Effector CD4-positive, alpha-beta T cell (primary cell): Measurements from ENCODE around the gene PNPLA8.
"Not testable (repeated sequence)": the region's sequence is repeated elsewhere in the genome, so short reads cannot be mapped to it uniquely, and the experiment has no call there.

Experiments used
- DNase-seq: peaks from one replicate; pipeline ENCODE4 v3.0.0-alpha.2; 2020
- total RNA-seq: gene quantifications from one replicate; lab custom pipeline; 2026; lab: John Stamatoyannopoulos, UW

PNPLA8 gene
- total RNA-seq = 130 reads per million, percentile 87 among the genes with 10 or more reads in this experiment

GRCh38 chr7:108525985-108526767, at the start of gene PNPLA8:
Gene PNPLA8 (minus strand): TSS chr7:108526135. CDS start chr7:108515491, 10,644 bp downstream.
- DNase-seq = peak; percentile 100

GRCh38 chr7:108575156-108575555, 49.2 kb upstream of the PNPLA8 start:
- no peak for DNase-seq

GRCh38 chr7:108572480-108572879, 46.5 kb upstream of the PNPLA8 start:
- no peak for DNase-seq

GRCh38 chr7:108570146-108570755, 44.3 kb upstream of the PNPLA8 start:
- DNase-seq = peak; percentile 34

GRCh38 chr7:108569381-108570145, 43.6 kb upstream of the PNPLA8 start, which contains the start of the genes DNAJB9 and THAP5:
Gene DNAJB9 (plus strand): TSS chr7:108569874. CDS start chr7:108571727, 1,853 bp downstream.
Gene THAP5 (minus strand): TSS chr7:108569706. CDS start chr7:108569569, 137 bp downstream.
- DNase-seq = peak; percentile 100

- DNase-seq = no peak
Measured at GRCh38 chr7:108568801-108569380, 43.0 kb upstream of the PNPLA8 start.

- no peak for DNase-seq
Measured at GRCh38 chr7:108565987-108566386, 40.1 kb upstream of the PNPLA8 start.

- no peak for DNase-seq
Measured at GRCh38 chr7:108561047-108561619, 35.2 kb upstream of the PNPLA8 start.

- no peak for DNase-seq
Measured at GRCh38 chr7:108559253-108559652, 33.3 kb upstream of the PNPLA8 start.

GRCh38 chr7:108557617-108558016, 31.7 kb upstream of the PNPLA8 start:
- no peak for DNase-seq

- DNase-seq = no peak
Measured at GRCh38 chr7:108557191-108557590, 31.3 kb upstream of the PNPLA8 start.

GRCh38 chr7:108556665-108557064, 30.7 kb upstream of the PNPLA8 start:
- DNase-seq = not testable (repeated sequence)

- DNase-seq = not testable (repeated sequence)
Measured at GRCh38 chr7:108548141-108548896, 22.4 kb upstream of the PNPLA8 start.

- DNase-seq = no peak
Measured at GRCh38 chr7:108541478-108541877, 15.5 kb upstream of the PNPLA8 start.

- DNase-seq = not testable (repeated sequence)
Measured at GRCh38 chr7:108538685-108539084, 12.8 kb upstream of the PNPLA8 start.

- not testable (repeated sequence) for DNase-seq
Measured at GRCh38 chr7:108538236-108538635, 12.3 kb upstream of the PNPLA8 start.

GRCh38 chr7:108537229-108537628, 11.3 kb upstream of the PNPLA8 start:
- no peak for DNase-seq

- DNase-seq = no peak
Measured at GRCh38 chr7:108535744-108536143, 9.8 kb upstream of the PNPLA8 start.

- DNase-seq = no peak
Measured at GRCh38 chr7:108535257-108535656, 9.3 kb upstream of the PNPLA8 start.

GRCh38 chr7:108533712-108534111, 7.8 kb upstream of the PNPLA8 start:
- no peak for DNase-seq

- DNase-seq = no peak
Measured at GRCh38 chr7:108529341-108529740, 3.4 kb upstream of the PNPLA8 start.
